ENCODE data around the gene URM1.

The URM1 gene

GRCh38 chr9:128390150-128390812 lies 19.1 kb downstream of the URM1 start:
- Histone ChIP-seq H3K9me3 (ENCODE audit: low read length) (no peaks in the 10 kb centered on the region), H3K27ac (ENCODE audit: low read depth, low read length) (no peak overlapping the region), H3K27me3 (ENCODE audit: control insufficient read depth in 1 of 2, insufficient read depth in 2 of 2, low read length in 2 of 2) (peaks cover 0 to 3% of the 10 kb centered on the region in 2 donors), H3K4me1 (ENCODE audit: insufficient read depth, low read length) (no peaks in the 10 kb centered on the region), H3K9ac (ENCODE audit: low read length) (no peak overlapping the region), H3K4me3 (ENCODE audit: low read depth in 1 of 2, low read length in 2 of 2) (no peak overlapping the region), H3K36me3 (ENCODE audit: insufficient read depth, low read length) (peaks cover 34% of the 10 kb centered on the region)

GRCh38 chr9:128390813-128391711 lies 19.9 kb downstream of the URM1 start:
- Histone ChIP-seq H3K4me1 (ENCODE audit: insufficient read depth, low read length) (no peaks in the 10 kb centered on the region), H3K9me3 (ENCODE audit: low read length) (no peaks in the 10 kb centered on the region), H3K9ac (ENCODE audit: low read length) (no peak overlapping the region), H3K27me3 (ENCODE audit: control insufficient read depth in 1 of 2, insufficient read depth in 2 of 2, low read length in 2 of 2) (peaks cover 0 to 3% of the 10 kb centered on the region in 2 donors), H3K27ac (ENCODE audit: low read depth, low read length) (no peak overlapping the region), H3K4me3 (ENCODE audit: low read depth in 1 of 2, low read length in 2 of 2) (no peak overlapping the region), H3K36me3 (ENCODE audit: insufficient read depth, low read length) (peaks cover 33% of the 10 kb centered on the region)

- H3K27ac ChIP-seq (ENCODE audit: low read depth, low read length), result no peak overlapping the region
- no peak overlapping the region for H3K9ac ChIP-seq (ENCODE audit: low read length)
- no peak overlapping the region for H3K4me3 ChIP-seq (ENCODE audit: low read depth in 1 of 2, low read length in 2 of 2)
- H3K4me1 ChIP-seq (ENCODE audit: insufficient read depth, low read length), result no peaks in the 10 kb centered on the region
- H3K27me3 ChIP-seq (ENCODE audit: control insufficient read depth in 1 of 2, insufficient read depth in 2 of 2, low read length in 2 of 2), result peaks cover 0 to 8% of the 10 kb centered on the region in 2 donors
- no peaks in the 10 kb centered on the region for H3K9me3 ChIP-seq (ENCODE audit: low read length)
- peaks cover 29% of the 10 kb centered on the region for H3K36me3 ChIP-seq (ENCODE audit: insufficient read depth, low read length)
Observed at GRCh38 chr9:128391956-128392301, 20.8 kb downstream of the URM1 start.

- Histone ChIP-seq H3K27me3 (ENCODE audit: control insufficient read depth in 1 of 2, insufficient read depth in 2 of 2, low read length in 2 of 2) (peaks cover 0 to 12% of the 10 kb centered on the region in 2 donors), H3K9me3 (ENCODE audit: low read length) (no peaks in the 10 kb centered on the region)
Observed at GRCh38 chr9:128392302-128393144, 21.3 kb downstream of the URM1 start.

GRCh38 chr9:128393145-128393775 lies 22.1 kb downstream of the URM1 start:
- peaks cover 18% of the 10 kb centered on the region for H3K36me3 ChIP-seq (ENCODE audit: insufficient read depth, low read length)
- no peak overlapping the region for H3K27ac ChIP-seq (ENCODE audit: low read depth, low read length)
- H3K9me3 ChIP-seq (ENCODE audit: low read length), result no peaks in the 10 kb centered on the region
- peaks cover 0 to 15% of the 10 kb centered on the region in 2 donors for H3K27me3 ChIP-seq (ENCODE audit: control insufficient read depth in 1 of 2, insufficient read depth in 2 of 2, low read length in 2 of 2)
- H3K4me3 ChIP-seq (ENCODE audit: low read depth in 1 of 2, low read length in 2 of 2), result no peak overlapping the region
- H3K4me1 ChIP-seq (ENCODE audit: insufficient read depth, low read length), result no peaks in the 10 kb centered on the region
- no peak overlapping the region for H3K9ac ChIP-seq (ENCODE audit: low read length)

More at GRCh38 chr9:128392302-128393144, 21.3 kb downstream of the URM1 start:
- Histone ChIP-seq H3K27ac (ENCODE audit: low read depth, low read length) (no peak overlapping the region), H3K9ac (ENCODE audit: low read length) (no peak overlapping the region), H3K4me1 (ENCODE audit: insufficient read depth, low read length) (no peaks in the 10 kb centered on the region), H3K36me3 (ENCODE audit: insufficient read depth, low read length) (peaks cover 26% of the 10 kb centered on the region), H3K4me3 (ENCODE audit: low read depth in 1 of 2, low read length in 2 of 2) (no peak overlapping the region)

- no peaks in the 10 kb centered on the region for H3K9me3 ChIP-seq (ENCODE audit: low read length)
- no peak overlapping the region for H3K9ac ChIP-seq (ENCODE audit: low read length)
- no peaks in the 10 kb centered on the region for H3K4me1 ChIP-seq (ENCODE audit: insufficient read depth, low read length)
- no peak overlapping the region for H3K4me3 ChIP-seq (ENCODE audit: low read depth in 1 of 2, low read length in 2 of 2)
- no peak overlapping the region for H3K27ac ChIP-seq (ENCODE audit: low read depth, low read length)
- peaks cover 11% of the 10 kb centered on the region for H3K36me3 ChIP-seq (ENCODE audit: insufficient read depth, low read length)
- H3K27me3 ChIP-seq (ENCODE audit: control insufficient read depth in 1 of 2, insufficient read depth in 2 of 2, low read length in 2 of 2), result peaks cover 0 to 15% of the 10 kb centered on the region in 2 donors
Observed at GRCh38 chr9:128393970-128394369, 22.8 kb downstream of the URM1 start.

GRCh38 chr9:128394379-128395168 lies 23.4 kb downstream of the URM1 start:
- Histone ChIP-seq H3K9ac (ENCODE audit: low read length) (no peak overlapping the region), H3K9me3 (ENCODE audit: low read length) (no peaks in the 10 kb centered on the region), H3K4me1 (ENCODE audit: insufficient read depth, low read length) (no peaks in the 10 kb centered on the region), H3K27ac (ENCODE audit: low read depth, low read length) (no peak overlapping the region), H3K36me3 (ENCODE audit: insufficient read depth, low read length) (peaks cover 5% of the 10 kb centered on the region), H3K4me3 (ENCODE audit: low read depth in 1 of 2, low read length in 2 of 2) (no peak overlapping the region), H3K27me3 (ENCODE audit: control insufficient read depth in 1 of 2, insufficient read depth in 2 of 2, low read length in 2 of 2) (peaks cover 0 to 15% of the 10 kb centered on the region in 2 donors)

GRCh38 chr9:128396970-128397613 lies 25.9 kb downstream of the URM1 start:
- H3K27me3 ChIP-seq (ENCODE audit: control insufficient read depth in 1 of 2, insufficient read depth in 2 of 2, low read length in 2 of 2), result peaks cover 0 to 12% of the 10 kb centered on the region in 2 donors
- no peak overlapping the region for H3K27ac ChIP-seq (ENCODE audit: low read depth, low read length)
- no peak overlapping the region for H3K9ac ChIP-seq (ENCODE audit: low read length)
- H3K4me1 ChIP-seq (ENCODE audit: insufficient read depth, low read length), result no peaks in the 10 kb centered on the region
- no peak overlapping the region for H3K4me3 ChIP-seq (ENCODE audit: low read depth in 1 of 2, low read length in 2 of 2)
- no peaks in the 10 kb centered on the region for H3K36me3 ChIP-seq (ENCODE audit: insufficient read depth, low read length)
- no peaks in the 10 kb centered on the region for H3K9me3 ChIP-seq (ENCODE audit: low read length)

- no peak overlapping the region for H3K27ac ChIP-seq (ENCODE audit: low read depth, low read length)
- H3K4me3 ChIP-seq (ENCODE audit: low read depth in 1 of 2, low read length in 2 of 2), result no peak overlapping the region
- H3K36me3 ChIP-seq (ENCODE audit: insufficient read depth, low read length), result no peaks in the 10 kb centered on the region
- no peak overlapping the region for H3K9ac ChIP-seq (ENCODE audit: low read length)
- peaks cover 0 to 11% of the 10 kb centered on the region in 2 donors for H3K27me3 ChIP-seq (ENCODE audit: control insufficient read depth in 1 of 2, insufficient read depth in 2 of 2, low read length in 2 of 2)
- no peaks in the 10 kb centered on the region for H3K9me3 ChIP-seq (ENCODE audit: low read length)
- no peaks in the 10 kb centered on the region for H3K4me1 ChIP-seq (ENCODE audit: insufficient read depth, low read length)
Observed at GRCh38 chr9:128397831-128398230, 26.7 kb downstream of the URM1 start.

- Histone ChIP-seq H3K4me1 (ENCODE audit: insufficient read depth, low read length) (no peaks in the 10 kb centered on the region), H3K36me3 (ENCODE audit: insufficient read depth, low read length) (no peaks in the 10 kb centered on the region), H3K27me3 (ENCODE audit: control insufficient read depth in 1 of 2, insufficient read depth in 2 of 2, low read length in 2 of 2) (peaks cover 0 to 11% of the 10 kb centered on the region in 2 donors), H3K4me3 (ENCODE audit: low read depth in 1 of 2, low read length in 2 of 2) (no peak overlapping the region), H3K9ac (ENCODE audit: low read length) (no peak overlapping the region), H3K9me3 (ENCODE audit: low read length) (no peaks in the 10 kb centered on the region), H3K27ac (ENCODE audit: low read depth, low read length) (no peak overlapping the region)
Observed at GRCh38 chr9:128399861-128400260, 28.7 kb downstream of the URM1 start.
